Posterior vena cava (tissue), 2 donors: ENCODE data around the gene RSKR. TPM values are rescaled to one million over a fixed set of nuclear protein-coding genes. Genes with fewer than 3 reads are reported as not detected.

ENCODE experiments used
- DNase-seq: peaks from one replicate; pipeline ENCODE4 v3.0.0-alpha.2; 2020; ENCODE audit warnings: low spot score
- intact Hi-C, 2 donors: fragments of 100-400 bp; cut with DNase I; formaldehyde crosslinking; loops; one replicate each; pipeline versions ENCODE4 v1.14.1 to v1.14.2; 2022 to 2023
- total RNA-seq, 2 donors: library from RNA; stranded (reverse); fragmentation: NEBNext Ultra II Directional; extraction: Animal tissue kit (Norgen Biotek cat#: 25700); gene quantifications; one replicate each; pipeline ENCODE4 v1.2.1, GENCODE V29; 2021
- donor health status: DM: yes; HTN: yes; CAD: no.
- donor health status: DM: yes; HTN: yes; CAD: no.

Gene RSKR
- total RNA-seq, 2 donors from 2014 or later = 4.7 to 10.1 TPM

GRCh38 chr17:28567604-28568003 lies 46.4 kb downstream of the RSKR start:
- intact Hi-C loops = loop anchor here in 1 of 2 donors (5.0 kb wide), 1 partner anchor 940 kb away; no protein-coding TSS in a partner anchor
- no peak for DNase-seq

- intact Hi-C loops = no loop called here
- DNase-seq = no peak
Measured at GRCh38 chr17:28563475-28563874, 50.5 kb downstream of the RSKR start.

Other genes starting within 250 kb of the RSKR start
- gene SEBOX, start 249.0 kb downstream of the RSKR start, total RNA-seq = not detected
- gene VTN, start 243.9 kb downstream of the RSKR start, total RNA-seq = 1 to 10 TPM; 1.8 to 5.4 TPM
- gene SARM1, start 242.5 kb downstream of the RSKR start, total RNA-seq = 10 to 100 TPM; 15.0 to 16.1 TPM
- 10 to 100 TPM in 1 of 2 donors, 1 to 10 TPM in 1; 6.0 to 10.6 TPM for gene SLC46A1, start 208.0 kb downstream of the RSKR start, total RNA-seq
- gene SLC13A2, start 140.5 kb downstream of the RSKR start, total RNA-seq = under 1 TPM in 1 of 2 donors, not detected in 1; 0.14 TPM
- gene FOXN1, start 107.8 kb downstream of the RSKR start, total RNA-seq = not detected
- 10 to 100 TPM; 12.9 to 15.6 TPM for gene UNC119, start 61.6 kb downstream of the RSKR start, total RNA-seq
- 10 to 100 TPM; 27.6 to 33.8 TPM for gene PIGS, start 42.7 kb downstream of the RSKR start, total RNA-seq
- 1 to 10 TPM; 6.9 to 8.4 TPM for gene ALDOC, start 37.3 kb downstream of the RSKR start, total RNA-seq
- 1 to 10 TPM; 1.8 to 1.9 TPM for gene SPAG5, start 15.2 kb downstream of the RSKR start, total RNA-seq
- 100 to 1,000 TPM; 105 to 120 TPM for gene BLTP2, start 31.0 kb upstream of the RSKR start, total RNA-seq
- gene SDF2, start 47.7 kb upstream of the RSKR start, total RNA-seq = 10 to 100 TPM; 30.7 to 33.5 TPM
- 10 to 100 TPM; 54.4 to 57.6 TPM for gene SUPT6H, start 48.0 kb upstream of the RSKR start, total RNA-seq
- 1 to 10 TPM; 1.2 to 2.1 TPM for gene PROCA1, start 97.7 kb upstream of the RSKR start, total RNA-seq
- gene RAB34, start 103.7 kb upstream of the RSKR start, total RNA-seq = 10 to 100 TPM; 75.0 to 90.2 TPM
- gene RPL23A, start 105.8 kb upstream of the RSKR start, total RNA-seq = 100 to 1,000 TPM; 981 to 999 TPM
- 1 to 10 TPM; 2.2 to 3.1 TPM for gene TLCD1, start 112.0 kb upstream of the RSKR start, total RNA-seq
- gene NEK8, start 114.6 kb upstream of the RSKR start, total RNA-seq = 1 to 10 TPM; 2.3 TPM
- gene TRAF4, start 129.8 kb upstream of the RSKR start, total RNA-seq = 10 to 100 TPM; 10.2 to 10.8 TPM
- gene FAM222B, start 228.6 kb upstream of the RSKR start, total RNA-seq = 10 to 100 TPM; 13.8 to 19.2 TPM
- gene ERAL1, start 240.8 kb upstream of the RSKR start, total RNA-seq = 10 to 100 TPM; 22.6 to 24.4 TPM